B cell (primary cell): ENCODE results near the gene PLCL1. TPM values are rescaled to one million over a fixed set of nuclear protein-coding genes. Genes with fewer than 3 reads are reported as not detected.

Experiments
- ATAC-seq: fragments of 200-7000 bp; cut with Tn5 transposase; one replicate; pipeline ENCODE4 v1.10.0; 2021; ENCODE audit warnings: low read depth, mild to moderate bottlenecking, moderate number of reproducible peaks, moderate library complexity
- CTCF ChIA-PET: fragments of 350-600 bp; sonication (Branson Sonifier 250); formaldehyde crosslinking; loops from one replicate; lab custom pipeline; 2021; ENCODE audit warnings: antibody characterized with exemption, inconsistent platforms; lab: Charles Lee
- POLR2A ChIA-PET: fragments of 350-600 bp; sonication (Branson Sonifier 250); formaldehyde crosslinking; loops from one replicate; lab custom pipeline; 2021; ENCODE audit warnings: antibody characterized with exemption; lab: Charles Lee
- DNase-seq: peaks from one replicate; pipeline ENCODE4 v3.0.0; 2013
- H2AFZ ChIP-seq: 2 replicates; pipeline ENCODE4 v1.6.1; 2012; ENCODE audit warnings: mild to moderate bottlenecking, low read depth, low read length; ENCODE audit not compliant: insufficient read depth, poor library complexity, severe bottlenecking
- H3K27ac ChIP-seq, 2 donors: 1 replicate in 1 of 2; 2 replicates in 1 of 2; pipeline ENCODE4 v1.5.1; 2012 to 2013; ENCODE audit warnings: low read length in 2 of 2, mild to moderate bottlenecking in 2 of 2, moderate library complexity in 1 of 2
- H3K27me3 ChIP-seq, 4 experiments: fragments of 200-600 bp in 1 of 4; sonication (generic) in 1 of 4; replicated peaks in 1 of 4; 1 replicate in 2 of 4; 2 replicates in 2 of 4; pipeline versions ENCODE4 v1.6.1 to v1.7.0; 2013 to 2016; ENCODE audit warnings: low read length in 3 of 4, mild to moderate bottlenecking in 2 of 4, mixed read lengths in 1 of 4, moderate library complexity in 1 of 4; ENCODE audit not compliant: insufficient read depth in 4 of 4, control insufficient read depth in 3 of 4; ENCODE audit errors: control extremely low read depth in 1 of 4
- H3K36me3 ChIP-seq, 2 experiments: replicated peaks in 1 of 2; 1 replicate in 1 of 2; 2 replicates in 1 of 2; pipeline versions ENCODE4 v1.6.1 to v1.7.1; 2013; ENCODE audit warnings: low read length in 1 of 2; ENCODE audit not compliant: insufficient read depth in 2 of 2, control insufficient read depth in 1 of 2; ENCODE audit errors: control extremely low read depth in 1 of 2, extremely low read depth in 1 of 2
- H3K4me1 ChIP-seq, 2 donors: fragments of 200-600 bp in 1 of 2; sonication (generic) in 1 of 2; 1 replicate in 1 of 2; 2 replicates in 1 of 2; pipeline versions ENCODE4 v1.5.1 to v1.6.1; 2013 to 2017; ENCODE audit warnings: low read length in 2 of 2; ENCODE audit not compliant: control insufficient read depth in 2 of 2, insufficient read depth in 2 of 2
- H3K4me2 ChIP-seq: replicated peaks from 2 replicates; pipeline ENCODE3; 2012; ENCODE audit warnings: mild to moderate bottlenecking, low read depth, low read length; ENCODE audit not compliant: poor library complexity, severe bottlenecking
- H3K4me3 ChIP-seq, 5 experiments: fragments of 200-600 bp in 1 of 5; sonication (generic) in 1 of 5; 1 replicate in 3 of 5; 2 replicates in 2 of 5; pipeline versions ENCODE4 v1.5.1 to v1.7.0; 2011 to 2016; ENCODE audit warnings: low read length in 4 of 5, mild to moderate bottlenecking in 4 of 5, low read depth in 2 of 5, control low read depth in 1 of 5, moderate library complexity in 1 of 5; ENCODE audit not compliant: insufficient read depth in 1 of 5; ENCODE audit errors: control extremely low read depth in 1 of 5, extremely low read depth in 1 of 5
- H3K79me2 ChIP-seq: fragments of 200-600 bp; sonication (generic); one replicate; pipeline ENCODE4 v1.6.0; 2016; ENCODE audit warnings: low read length; ENCODE audit not compliant: control insufficient read depth, insufficient read depth
- H3K9ac ChIP-seq: fragments of 200-600 bp; sonication (generic); 2 replicates; pipeline ENCODE4 v1.6.1; 2017; ENCODE audit warnings: mild to moderate bottlenecking, low read length, moderate library complexity
- H3K9me3 ChIP-seq, 3 donors: one replicate each; pipeline versions ENCODE4 v1.6.1 to v1.7.1; 2013; ENCODE audit warnings: low read length in 2 of 3; ENCODE audit not compliant: control insufficient read depth in 2 of 3, insufficient read depth in 1 of 3; ENCODE audit errors: control extremely low read depth in 1 of 3
- H4K20me1 ChIP-seq: 2 replicates; pipeline ENCODE4 v1.6.0; 2012; ENCODE audit warnings: mild to moderate bottlenecking, low read length; ENCODE audit not compliant: insufficient read depth, control insufficient read depth, poor library complexity, severe bottlenecking
- H3K27ac Mint-ChIP-seq: one replicate; pipeline ENCODE4 v1.8.0; 2021; ENCODE audit warnings: mixed read lengths
- H3K27me3 Mint-ChIP-seq: one replicate; pipeline ENCODE4 v1.8.0; 2021; ENCODE audit warnings: mixed read lengths
- H3K4me1 Mint-ChIP-seq: one replicate; pipeline ENCODE4 v1.8.0; 2021; ENCODE audit warnings: mixed read lengths
- H3K4me3 Mint-ChIP-seq: one replicate; pipeline ENCODE4 v1.8.0; 2021; ENCODE audit warnings: mixed read lengths
- H3K9me3 Mint-ChIP-seq: one replicate; pipeline ENCODE4 v1.8.0; 2022; ENCODE audit warnings: mixed read lengths; ENCODE audit not compliant: insufficient read depth
- CTCF ChIP-seq: fragments of 200-600 bp; IDR thresholded peaks from one replicate; pipeline ENCODE4 v1.8.0; 2022; ENCODE audit warnings: antibody characterized with exemption, mild to moderate bottlenecking
- EZH2 ChIP-seq: IDR thresholded peaks from 2 replicates; pipeline ENCODE4 v1.6.1; 2012; ENCODE audit warnings: borderline replicate concordance, low read depth, mild to moderate bottlenecking, moderate library complexity, low read length; ENCODE audit not compliant: insufficient read depth, poor library complexity, severe bottlenecking
- WGBS: methylation state at CpG from one replicate; pipeline ENCODE4 v1.1.5; 2013; ENCODE audit warnings: missing lambda C conversion rate; ENCODE audit not compliant: insufficient coverage; 5-methylcytosine and 5-hydroxymethylcytosine counted together
- intact Hi-C: fragments of 100-400 bp; cut with micrococcal nuclease; formaldehyde crosslinking; loops from one replicate; pipeline ENCODE4 v1.10.0; 2022
- polyA plus RNA-seq: library from polyadenylated mRNA; depleted of rRNA; stranded (reverse); fragments of >200 nt; gene quantifications from 2 replicates; pipeline ENCODE4 v1.2.3, GENCODE V29; 2012
- total RNA-seq, 2 donors: library from RNA; stranded (reverse); fragments of 120-200 nt in 1 of 2; gene quantifications; 1 replicate in 1 of 2; 2 replicates in 1 of 2; pipeline versions ENCODE4 v1.2.3 to v1.2.4, GENCODE V29; 2013 to 2022

The PLCL1 gene
- total and polyA plus RNA-seq, 2 donors (not counting 1 experiment from before 2014, with no cell fraction given) = 0.07 to 0.25 TPM

DNA sequence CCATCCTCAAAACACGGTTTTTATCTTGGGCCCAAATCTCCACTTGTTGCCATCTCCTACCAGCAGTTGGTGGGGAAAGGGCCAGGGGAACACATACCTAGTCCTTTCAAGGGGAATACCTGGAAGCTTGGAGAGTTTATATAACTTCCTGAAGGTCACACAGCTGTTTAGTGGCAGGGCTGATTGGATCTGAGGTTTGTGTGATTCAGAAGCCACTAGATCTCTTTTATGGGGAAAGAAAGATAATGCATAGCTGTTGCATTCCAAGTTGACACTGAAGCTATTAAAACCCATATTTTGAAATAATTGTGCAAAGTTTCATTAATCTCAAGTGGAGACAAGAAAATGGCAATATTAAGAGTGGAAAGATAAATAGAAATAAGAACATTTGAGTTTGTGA lies 134.2 kb downstream of the PLCL1 start:
- Mint-ChIP-seq H3K27ac (no peak overlapping the region), H3K9me3 (no peaks in the 10 kb centered on the region), H3K27me3 (peaks cover 15% of the 10 kb centered on the region), H3K4me3 (no peak overlapping the region), H3K4me1 (no peaks in the 10 kb centered on the region)
- no peaks in the 10 kb centered on the region for H3K36me3 ChIP-seq
- intact Hi-C loops = no loop called here
- CTCF ChIA-PET = no interaction called here
- H4K20me1 ChIP-seq = no peaks in the 10 kb centered on the region
- DNase-seq (no peak), ATAC-seq (no peak)
- no peak overlapping the region for H2AFZ ChIP-seq
- no peak overlapping the region for H3K4me3 ChIP-seq
- H3K9ac ChIP-seq = no peak overlapping the region
- no peaks in the 10 kb centered on the region for H3K27me3 ChIP-seq
- H3K9me3 ChIP-seq = no peaks in the 10 kb centered on the region
- H3K4me2 ChIP-seq = no peak overlapping the region
- WGBS = no CpG with 5 or more reads among the region's 1 CpG
- POLR2A ChIA-PET = no interaction called here
- TF ChIP-seq CTCF (no peak), EZH2 (no peak)
- no peaks in the 10 kb centered on the region for H3K79me2 ChIP-seq
- no peak overlapping the region for H3K27ac ChIP-seq
- H3K4me1 ChIP-seq = no peaks in the 10 kb centered on the region

- ChIA-PET CTCF (no interaction called here), POLR2A (no interaction called here)
- H3K4me3 Mint-ChIP-seq = no peak overlapping the region
- H3K36me3 ChIP-seq = no peaks in the 10 kb centered on the region
- DNase-seq = no peak
- no peaks in the 10 kb centered on the region for H3K4me1 Mint-ChIP-seq
- no peaks in the 10 kb centered on the region for H3K4me1 ChIP-seq
- no peak overlapping the region for H3K4me2 ChIP-seq
- no CpG with 5 or more reads among the region's 3 CpGs for WGBS
- H3K27me3 Mint-ChIP-seq = peaks cover 20% of the 10 kb centered on the region
- H3K27ac ChIP-seq = no peak overlapping the region
- no peaks in the 10 kb centered on the region for H3K9me3 Mint-ChIP-seq
- H4K20me1 ChIP-seq = no peaks in the 10 kb centered on the region
- H3K27ac Mint-ChIP-seq = no peak overlapping the region
- H3K27me3 ChIP-seq = no peaks in the 10 kb centered on the region
- intact Hi-C loops = no loop called here
- no peaks in the 10 kb centered on the region for H3K79me2 ChIP-seq
- no peak overlapping the region for H2AFZ ChIP-seq
- TF ChIP-seq EZH2 = no peak
- no peak for TF ChIP-seq CTCF
- no peak for ATAC-seq
- no peak overlapping the region for H3K4me3 ChIP-seq
- H3K9me3 ChIP-seq = no peaks in the 10 kb centered on the region
- H3K9ac ChIP-seq = no peak overlapping the region
Measured at GRCh38 chr2:197939787-197940186, 135.4 kb downstream of the PLCL1 start.
